ACC112 (cell line): ENCODE measurements around the gene SRPRB.

Experiments
- H2AFZ ChIP-seq: fragments of 200-600 bp; sonication (generic); one replicate; pipeline ENCODE4 v1.6.0; 2017; ENCODE audit warnings: antibody characterized with exemption, low read length; ENCODE audit not compliant: unreplicated experiment
- H3K27ac ChIP-seq: fragments of 200-600 bp; sonication (generic); 2 replicates; pipeline ENCODE4 v1.5.1; 2014; ENCODE audit warnings: low read depth, mild to moderate bottlenecking, antibody characterized with exemption, low read length, moderate library complexity
- H3K27me3 ChIP-seq: fragments of 200-600 bp; sonication (generic); 2 replicates; pipeline ENCODE4 v1.6.1; 2014; ENCODE audit warnings: mild to moderate bottlenecking, antibody characterized with exemption, low read length, moderate library complexity, mixed read lengths; ENCODE audit not compliant: insufficient read depth
- H3K36me3 ChIP-seq: fragments of 200-600 bp; sonication (generic); 2 replicates; pipeline ENCODE4 v1.6.1; 2016; ENCODE audit warnings: mild to moderate bottlenecking, antibody characterized with exemption, low read length, moderate library complexity, mixed read lengths; ENCODE audit not compliant: insufficient read depth
- H3K4me1 ChIP-seq: fragments of 200-600 bp; sonication (generic); one replicate; pipeline ENCODE4 v1.6.1; 2016; ENCODE audit warnings: low read length, mixed read lengths; ENCODE audit not compliant: insufficient read depth, unreplicated experiment, control insufficient read depth
- H3K4me3 ChIP-seq: fragments of 200-600 bp; sonication (generic); 2 replicates; pipeline ENCODE4 v1.5.1; 2014; ENCODE audit warnings: mild to moderate bottlenecking, low read depth, low read length
- H3K79me2 ChIP-seq: fragments of 200-600 bp; sonication (generic); one replicate; pipeline ENCODE4 v1.6.0; 2016; ENCODE audit warnings: low read length; ENCODE audit not compliant: control insufficient read depth, unreplicated experiment, insufficient read depth

Gene SRPRB

GRCh38 chr3:133849346-133849745 is 43.7 kb downstream of the SRPRB start:
- H2AFZ ChIP-seq: no peak overlapping the region
- no peaks in the 10 kb centered on the region for H3K4me1 ChIP-seq
- no peaks in the 10 kb centered on the region for H3K27me3 ChIP-seq
- H3K79me2 ChIP-seq: no peaks in the 10 kb centered on the region
- H3K36me3 ChIP-seq: no peaks in the 10 kb centered on the region
- no peak overlapping the region for H3K27ac ChIP-seq
- H3K4me3 ChIP-seq: no peak overlapping the region

GRCh38 chr3:133850034-133850433 is 44.4 kb downstream of the SRPRB start:
- H3K27ac ChIP-seq: no peak overlapping the region
- no peaks in the 10 kb centered on the region for H3K79me2 ChIP-seq
- no peak overlapping the region for H3K4me3 ChIP-seq
- no peak overlapping the region for H2AFZ ChIP-seq
- H3K27me3 ChIP-seq: no peaks in the 10 kb centered on the region
- H3K4me1 ChIP-seq: no peaks in the 10 kb centered on the region
- H3K36me3 ChIP-seq: no peaks in the 10 kb centered on the region

- H3K27ac ChIP-seq: no peak overlapping the region
- H2AFZ ChIP-seq: no peak overlapping the region
- no peaks in the 10 kb centered on the region for H3K4me1 ChIP-seq
- H3K27me3 ChIP-seq: no peaks in the 10 kb centered on the region
- no peaks in the 10 kb centered on the region for H3K79me2 ChIP-seq
- H3K4me3 ChIP-seq: no peak overlapping the region
- H3K36me3 ChIP-seq: no peaks in the 10 kb centered on the region
Observed at GRCh38 chr3:133851266-133851906, 45.8 kb downstream of the SRPRB start.

GRCh38 chr3:133851931-133852330 is 46.3 kb downstream of the SRPRB start:
- Histone ChIP-seq H3K4me1 (no peaks in the 10 kb centered on the region), H3K79me2 (no peaks in the 10 kb centered on the region), H3K27ac (no peak overlapping the region), H2AFZ (no peak overlapping the region), H3K27me3 (no peaks in the 10 kb centered on the region), H3K4me3 (no peak overlapping the region), H3K36me3 (no peaks in the 10 kb centered on the region)

- H3K36me3 ChIP-seq: no peaks in the 10 kb centered on the region
- no peaks in the 10 kb centered on the region for H3K4me1 ChIP-seq
Observed at GRCh38 chr3:133853063-133853924, 47.7 kb downstream of the SRPRB start.

GRCh38 chr3:133853925-133854227 is 48.3 kb downstream of the SRPRB start:
- Histone ChIP-seq H3K27ac (no peak overlapping the region), H3K4me3 (no peak overlapping the region), H2AFZ (no peak overlapping the region), H3K27me3 (no peaks in the 10 kb centered on the region), H3K36me3 (no peaks in the 10 kb centered on the region), H3K4me1 (no peaks in the 10 kb centered on the region), H3K79me2 (no peaks in the 10 kb centered on the region)

More at GRCh38 chr3:133853063-133853924, 47.7 kb downstream of the SRPRB start:
- Histone ChIP-seq H3K4me3 (no peak overlapping the region), H3K79me2 (no peaks in the 10 kb centered on the region), H2AFZ (no peak overlapping the region), H3K27me3 (no peaks in the 10 kb centered on the region), H3K27ac (no peak overlapping the region)

GRCh38 chr3:133854264-133855001 is 48.8 kb downstream of the SRPRB start:
- Histone ChIP-seq H3K79me2 (no peaks in the 10 kb centered on the region), H3K27ac (no peak overlapping the region), H2AFZ (no peak overlapping the region), H3K36me3 (no peaks in the 10 kb centered on the region), H3K27me3 (no peaks in the 10 kb centered on the region), H3K4me1 (no peaks in the 10 kb centered on the region), H3K4me3 (no peak overlapping the region)

- Histone ChIP-seq H3K79me2 (no peaks in the 10 kb centered on the region), H3K27me3 (no peaks in the 10 kb centered on the region), H2AFZ (no peak overlapping the region), H3K36me3 (no peaks in the 10 kb centered on the region), H3K27ac (no peak overlapping the region), H3K4me1 (no peaks in the 10 kb centered on the region), H3K4me3 (no peak overlapping the region)
Observed at GRCh38 chr3:133855002-133855370, 49.4 kb downstream of the SRPRB start.

- H3K27ac ChIP-seq: no peak overlapping the region
- H3K4me3 ChIP-seq: no peak overlapping the region
- H3K79me2 ChIP-seq: no peaks in the 10 kb centered on the region
- H2AFZ ChIP-seq: no peak overlapping the region
- no peaks in the 10 kb centered on the region for H3K27me3 ChIP-seq
- H3K4me1 ChIP-seq: no peaks in the 10 kb centered on the region
- H3K36me3 ChIP-seq: no peaks in the 10 kb centered on the region
Observed at GRCh38 chr3:133855772-133856171, 50.2 kb downstream of the SRPRB start.

GRCh38 chr3:133856316-133856715 is 50.7 kb downstream of the SRPRB start:
- H3K36me3 ChIP-seq: no peaks in the 10 kb centered on the region
- H3K27me3 ChIP-seq: no peaks in the 10 kb centered on the region
- no peaks in the 10 kb centered on the region for H3K4me1 ChIP-seq
- H3K79me2 ChIP-seq: no peaks in the 10 kb centered on the region
- no peak overlapping the region for H3K27ac ChIP-seq
- H2AFZ ChIP-seq: no peak overlapping the region
- H3K4me3 ChIP-seq: no peak overlapping the region
